ENCODE measurements around the gene C16orf96.

The C16orf96 gene

DNA sequence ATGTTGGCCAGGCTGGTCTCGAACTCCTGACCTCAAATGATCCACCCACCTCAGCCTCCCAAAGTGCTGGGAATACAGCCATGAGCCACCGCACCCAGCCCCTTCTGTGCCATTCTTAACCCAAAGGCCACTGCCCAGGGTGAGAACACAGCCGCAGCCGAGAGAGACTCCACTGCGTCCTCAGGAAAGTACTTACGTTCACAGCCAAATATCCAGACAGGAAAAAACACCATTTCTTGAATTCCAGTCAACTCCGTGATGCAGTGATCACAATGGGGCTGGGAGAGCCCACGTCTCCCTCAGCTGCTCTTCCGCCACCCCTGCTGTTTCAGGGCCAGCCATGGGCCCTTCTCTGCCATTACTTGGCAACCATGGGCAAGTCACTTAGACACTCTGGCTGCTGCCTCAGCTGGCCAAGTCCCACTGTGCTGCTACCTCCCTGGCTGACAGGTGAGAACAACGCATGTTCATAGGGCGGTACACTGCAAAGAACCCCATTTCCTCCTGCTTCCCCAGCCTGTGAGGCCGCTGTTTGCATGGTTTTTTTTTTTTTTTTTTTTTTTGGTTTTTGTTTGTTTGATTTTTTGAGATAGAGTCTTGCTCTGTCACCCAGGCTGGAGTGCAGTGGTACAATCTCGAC, 21.9 kb upstream of the C16orf96 start:
- TF ChIP-seq GATA3 (IDR thresholded peaks at IDR 0.05; ENCODE audit: low read depth, low read length) (no peak), GATA2 (IDR thresholded peaks at IDR 0.05; ENCODE audit: low read depth, low read length) (no peak)

DNA sequence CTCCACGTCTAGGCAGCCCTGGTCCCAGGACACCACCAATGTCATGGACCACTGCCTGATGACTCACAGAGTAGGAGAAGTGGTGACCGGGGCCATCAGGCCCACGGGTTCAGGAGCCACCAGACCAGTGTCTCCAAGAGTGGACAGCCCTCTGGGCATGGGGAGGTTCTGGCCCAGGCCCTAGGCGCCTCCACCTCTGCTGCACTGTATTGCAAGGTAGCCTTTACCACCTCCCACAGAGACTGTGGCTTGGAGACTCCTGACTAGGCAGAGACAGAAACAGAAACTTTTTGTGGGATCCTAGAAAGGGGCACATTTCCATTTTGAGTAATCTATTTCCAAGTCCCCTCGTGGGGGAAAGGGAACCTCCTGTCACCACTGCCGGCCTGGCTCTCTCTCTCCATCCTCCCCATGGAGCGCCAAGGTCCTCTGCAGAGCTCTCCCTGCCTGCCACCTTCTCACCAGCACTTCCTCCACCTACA, 20.5 kb upstream of the C16orf96 start:
- no peak for TF ChIP-seq GATA3 (IDR thresholded peaks at IDR 0.05; ENCODE audit: low read depth, low read length)
- no peak for TF ChIP-seq GATA2 (IDR thresholded peaks at IDR 0.05; ENCODE audit: low read depth, low read length)

DNA sequence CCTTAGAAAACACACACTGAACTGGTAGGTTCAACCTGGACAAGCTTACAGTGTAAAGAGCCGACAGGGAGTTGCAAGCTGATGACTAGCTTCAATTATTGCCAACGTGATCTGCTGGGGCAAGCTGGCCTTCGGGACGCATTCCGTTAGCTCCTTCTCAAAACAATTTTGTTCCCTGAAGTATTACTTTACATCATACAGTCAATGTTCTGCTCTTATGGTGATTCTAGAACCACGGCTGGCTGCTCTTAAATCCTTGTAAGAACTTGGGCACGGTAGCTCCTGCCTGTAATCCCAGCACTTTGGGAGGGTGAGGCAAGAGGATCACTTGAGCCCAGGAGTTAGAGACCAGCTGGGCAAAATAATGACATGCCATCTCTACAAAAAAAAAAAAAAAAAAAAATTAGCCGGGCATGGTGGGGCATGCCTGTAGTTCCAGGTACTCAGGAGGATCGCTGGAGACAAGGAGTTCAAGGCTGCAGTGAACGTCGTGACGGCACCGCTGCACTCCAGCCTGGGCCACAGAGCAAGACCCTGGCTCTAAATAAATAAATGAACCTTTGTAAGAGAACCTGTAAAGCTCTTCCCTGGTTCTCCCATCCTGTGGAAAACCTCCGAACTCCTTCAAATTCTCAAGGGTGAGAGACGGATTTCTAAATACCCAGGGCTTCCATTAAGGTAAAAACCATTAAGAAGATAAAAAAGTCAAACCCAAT, 19.6 kb upstream of the C16orf96 start:
- TF ChIP-seq GATA3 (IDR thresholded peaks at IDR 0.05; ENCODE audit: low read depth, low read length), result no peak
- no peak for TF ChIP-seq GATA2 (IDR thresholded peaks at IDR 0.05; ENCODE audit: low read depth, low read length)

DNA sequence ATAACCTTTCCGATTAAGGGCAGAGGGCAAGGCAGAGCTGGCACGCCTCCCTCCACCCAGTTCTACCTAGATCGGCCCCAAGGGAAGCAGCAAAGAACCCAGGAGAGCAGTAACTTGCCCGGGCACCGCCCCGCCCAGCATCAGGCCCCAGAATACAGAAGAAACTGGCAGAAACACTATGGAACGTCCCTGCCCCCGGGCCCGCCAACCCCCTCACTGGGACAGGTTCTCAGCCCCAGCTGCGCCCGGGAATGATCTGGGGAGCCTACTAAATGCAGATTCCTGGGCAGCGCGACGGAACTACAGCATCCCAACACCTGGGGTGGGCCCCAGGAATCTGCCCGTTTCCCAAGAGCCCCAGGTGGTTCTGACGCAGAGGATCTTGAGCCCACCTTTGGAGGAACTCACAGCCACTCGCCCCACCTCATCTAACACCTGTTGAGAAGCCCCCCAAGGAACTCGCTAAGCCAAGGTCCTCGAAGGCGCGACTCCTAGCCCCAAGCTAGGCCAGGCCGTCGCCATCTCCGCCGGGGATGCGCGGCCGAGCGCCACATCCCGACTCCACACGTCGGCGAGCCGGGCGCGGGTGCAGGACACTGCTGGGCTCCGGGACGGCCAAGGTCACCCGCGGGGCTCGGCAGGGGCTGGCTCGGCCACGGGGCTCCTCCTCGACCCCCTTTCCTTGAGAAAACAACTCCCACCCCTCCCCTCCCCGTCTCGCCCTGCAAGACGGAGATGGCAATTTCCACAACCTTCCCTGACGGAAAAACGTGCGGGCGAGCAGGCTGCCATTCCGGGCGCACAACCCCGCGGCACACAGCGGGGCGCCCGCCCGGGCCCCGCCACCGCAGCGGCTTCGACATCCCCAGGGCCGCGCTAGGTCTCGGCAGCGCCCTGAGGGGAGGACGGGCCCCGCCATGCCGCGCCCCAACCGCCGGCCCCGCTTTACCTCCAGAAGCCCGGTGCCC, 18.5 kb upstream of the C16orf96 start:
- TF ChIP-seq GATA3 (IDR thresholded peaks at IDR 0.05; ENCODE audit: low read depth, low read length), result no peak
- no peak for TF ChIP-seq GATA2 (IDR thresholded peaks at IDR 0.05; ENCODE audit: low read depth, low read length)

DNA sequence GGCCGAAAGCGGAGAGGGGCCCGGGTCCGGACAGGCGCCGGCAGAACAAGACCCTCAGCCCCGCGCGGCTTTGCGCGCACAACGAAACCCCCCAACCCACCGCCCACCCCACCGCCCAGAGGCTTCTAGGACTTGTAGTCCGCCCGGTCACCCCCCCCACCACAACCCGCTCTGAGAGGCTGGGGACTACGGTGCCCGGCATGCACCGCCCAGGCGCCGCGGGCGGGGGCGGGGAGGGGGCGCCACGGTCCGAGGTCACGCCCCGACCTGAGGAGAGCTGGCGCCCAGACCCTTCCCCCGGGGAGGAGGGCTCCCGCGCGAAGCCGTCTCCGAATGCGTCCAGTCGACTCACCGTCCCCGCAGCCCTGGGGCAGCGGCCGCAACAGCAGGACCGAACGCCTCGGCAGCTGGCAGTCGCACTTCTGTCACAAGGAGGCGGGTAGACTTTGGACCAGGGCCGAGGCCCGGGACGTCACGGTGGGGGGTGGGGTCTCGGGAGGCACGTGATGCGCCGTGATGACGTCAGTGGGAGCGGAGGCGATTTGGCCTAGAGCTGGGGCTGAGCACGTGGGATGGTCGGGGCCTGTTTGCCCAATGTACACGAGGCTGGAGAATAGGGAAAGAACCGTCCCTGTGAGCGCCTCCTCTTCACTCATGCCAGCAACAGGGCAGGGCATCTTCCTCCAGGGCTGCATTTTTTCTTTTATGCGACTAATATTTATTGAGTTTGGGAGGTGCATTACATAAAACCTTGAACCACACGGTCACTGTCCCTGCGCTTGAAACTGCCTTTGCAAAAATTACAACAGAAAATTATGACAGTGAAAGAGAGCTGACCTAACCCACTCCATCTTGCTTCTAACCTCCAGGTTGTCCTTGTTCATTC, 17.5 kb upstream of the C16orf96 start, which contains the start of gene CDIP1:
Gene CDIP1, minus strand, starts transcription at position 424 of the 886 bp plus-strand sequence. CDS start 24,643 bp downstream, outside the sequence.
- TF ChIP-seq GATA2 (IDR thresholded peaks at IDR 0.05; ENCODE audit: low read depth, low read length) (no peak), GATA3 (IDR thresholded peaks at IDR 0.05; ENCODE audit: low read depth, low read length) (no peak)

DNA sequence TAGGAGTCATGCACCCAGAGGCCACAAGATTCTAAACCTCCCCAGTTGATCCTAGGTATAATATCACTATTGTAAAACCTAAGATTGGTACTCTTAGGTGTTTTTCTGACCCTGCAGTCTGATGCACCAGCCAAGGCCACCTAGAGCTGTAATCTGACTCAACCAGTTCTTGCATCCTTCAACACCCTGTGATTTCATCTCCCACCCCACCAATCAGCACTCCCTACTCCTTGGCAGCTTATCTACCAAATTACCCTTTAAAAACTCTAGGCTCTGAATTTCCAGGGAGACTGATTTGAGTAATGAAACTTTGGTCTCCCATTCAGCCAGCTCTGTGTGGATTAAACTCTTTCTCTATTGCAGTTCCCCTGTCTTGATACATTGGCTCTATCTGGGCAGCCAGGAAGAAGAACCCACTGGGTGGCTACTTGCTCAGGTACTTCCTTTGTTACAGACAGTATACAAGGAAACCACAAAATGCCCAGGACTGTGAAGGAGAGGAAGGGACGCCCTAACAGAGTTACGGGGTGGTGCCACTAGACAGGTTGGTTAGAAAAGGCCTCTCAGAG, 16.3 kb upstream of the C16orf96 start:
- TF ChIP-seq GATA3 (IDR thresholded peaks at IDR 0.05; ENCODE audit: low read depth, low read length) (no peak), GATA2 (IDR thresholded peaks at IDR 0.05; ENCODE audit: low read depth, low read length) (no peak)

DNA sequence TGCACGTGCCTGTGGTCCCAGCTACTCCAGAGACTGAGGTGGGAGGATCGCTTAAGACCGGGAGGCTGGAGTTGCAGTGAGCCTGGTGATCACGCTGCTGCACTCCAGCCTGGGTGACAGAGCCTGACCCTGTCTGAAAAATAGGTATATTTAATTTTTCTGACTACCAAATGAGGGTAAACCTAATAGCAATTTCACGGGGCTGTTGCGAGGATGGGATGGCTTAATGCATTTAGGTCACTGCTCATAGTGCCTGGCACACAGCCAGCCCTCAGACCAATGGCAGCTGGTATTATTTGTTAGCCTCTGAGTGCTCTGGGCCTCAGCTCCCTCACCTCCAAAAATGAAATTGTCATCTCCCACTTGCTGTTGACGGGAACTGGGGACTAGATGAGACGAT, 11.7 kb upstream of the C16orf96 start:
- TF ChIP-seq GATA2 (IDR thresholded peaks at IDR 0.05; ENCODE audit: low read depth, low read length) (no peak), GATA3 (IDR thresholded peaks at IDR 0.05; ENCODE audit: low read depth, low read length) (no peak)

DNA sequence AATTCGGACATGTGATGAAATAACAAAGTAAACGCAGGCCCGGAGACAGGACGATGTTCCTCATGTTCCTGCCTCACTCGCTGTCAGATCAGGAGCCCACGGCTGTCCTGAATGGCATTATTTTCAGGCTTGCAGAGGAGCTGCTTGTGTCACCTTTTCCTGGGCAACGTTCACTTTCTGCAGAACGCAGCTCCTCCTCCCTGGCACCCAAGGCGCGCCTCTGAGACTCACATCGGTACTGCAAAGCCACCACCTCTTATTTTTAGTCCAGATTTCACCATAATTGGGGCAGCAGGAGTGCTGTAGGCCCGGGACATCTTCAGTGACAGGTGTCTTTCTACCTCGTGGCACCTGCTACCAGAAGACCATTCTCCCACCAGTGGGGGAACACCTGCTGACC, 8.0 kb upstream of the C16orf96 start:
- no peak for TF ChIP-seq GATA3 (IDR thresholded peaks at IDR 0.05; ENCODE audit: low read depth, low read length)
- TF ChIP-seq GATA2 (IDR thresholded peaks at IDR 0.05; ENCODE audit: low read depth, low read length), result no peak

DNA sequence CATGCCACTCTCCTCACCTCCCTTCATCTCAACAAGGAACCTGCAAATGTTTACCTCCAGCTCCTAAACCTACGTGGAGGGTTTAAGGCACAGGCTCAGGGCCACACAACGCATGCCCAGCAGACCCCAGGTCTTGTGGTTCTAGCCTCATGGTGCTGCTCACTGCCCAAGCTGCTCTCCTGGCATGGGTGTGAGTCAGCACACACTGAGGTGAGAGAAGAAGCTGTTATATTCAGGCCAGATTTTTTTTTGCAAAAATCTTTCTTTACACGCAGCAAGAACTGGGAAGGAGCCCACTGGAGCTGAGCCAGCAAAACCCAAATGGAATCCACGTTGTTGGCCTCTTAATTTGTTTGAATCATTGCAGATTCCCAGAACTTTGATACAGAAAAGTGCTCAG, 5.5 kb upstream of the C16orf96 start:
- no peak for TF ChIP-seq GATA2 (IDR thresholded peaks at IDR 0.05; ENCODE audit: low read depth, low read length)
- TF ChIP-seq GATA3 (IDR thresholded peaks at IDR 0.05; ENCODE audit: low read depth, low read length), result no peak

DNA sequence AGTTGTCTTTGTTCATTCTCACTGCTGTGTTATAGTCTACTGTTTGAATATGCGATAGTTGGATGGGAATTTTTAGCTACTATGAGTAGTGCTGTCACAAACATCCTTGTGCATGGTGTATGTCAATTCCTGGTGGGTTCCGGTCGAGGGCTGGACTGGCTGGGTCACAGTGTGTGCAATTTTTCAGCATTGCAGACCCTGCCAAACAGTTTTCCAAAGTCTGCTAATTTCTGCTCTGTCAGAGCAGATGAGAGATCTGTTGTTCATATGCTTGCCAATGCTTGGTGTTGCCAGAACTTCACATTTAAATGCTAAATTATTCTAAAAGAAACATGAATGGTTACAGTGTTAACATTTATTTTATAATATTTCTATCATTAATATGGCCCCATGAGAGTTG, 3.6 kb upstream of the C16orf96 start:
- TF ChIP-seq GATA2 (IDR thresholded peaks at IDR 0.05; ENCODE audit: low read depth, low read length) (no peak), GATA3 (IDR thresholded peaks at IDR 0.05; ENCODE audit: low read depth, low read length) (no peak)

DNA sequence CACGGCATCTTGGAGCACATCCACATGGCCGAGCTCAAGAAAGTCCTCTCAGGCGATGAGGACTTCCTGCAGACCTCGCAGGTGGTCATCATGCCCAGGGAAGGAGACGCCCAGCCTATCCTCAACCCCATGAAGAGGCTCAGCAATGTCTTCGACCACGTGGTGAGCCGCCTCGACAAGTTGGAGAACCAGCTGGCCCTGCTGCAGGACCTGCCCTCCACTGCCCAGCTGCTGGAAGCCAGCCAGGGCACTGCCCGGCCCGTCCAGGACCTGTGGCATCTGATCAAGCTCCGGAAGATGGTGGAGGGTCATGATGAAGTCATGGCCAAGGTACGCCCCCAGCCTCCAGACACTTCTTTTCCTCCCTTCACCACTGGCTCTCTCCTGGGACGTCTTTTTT, 440 bp downstream of the C16orf96 start:
- TF ChIP-seq GATA3 (IDR thresholded peaks at IDR 0.05; ENCODE audit: low read depth, low read length) (no peak), GATA2 (IDR thresholded peaks at IDR 0.05; ENCODE audit: low read depth, low read length) (no peak)

DNA sequence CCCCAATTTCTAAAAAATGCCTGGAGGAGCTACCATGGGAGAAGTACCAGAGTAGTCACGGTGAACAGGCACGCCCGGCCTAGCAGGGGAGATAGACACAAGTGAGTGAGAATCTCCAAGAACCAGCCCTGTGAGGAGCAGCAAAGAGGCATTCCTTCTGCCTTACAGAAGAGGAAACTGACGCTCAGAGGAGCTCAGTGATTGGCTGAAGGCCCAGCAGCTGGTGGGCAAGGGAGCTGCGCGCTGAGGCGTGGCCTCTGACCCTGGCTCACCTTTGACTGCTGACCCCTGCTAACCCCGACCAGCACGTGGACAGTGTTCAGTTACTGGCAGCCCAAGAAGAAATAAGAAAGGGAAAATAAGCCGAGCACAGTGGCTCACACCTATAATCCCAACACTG, 1.8 kb downstream of the C16orf96 start:
- TF ChIP-seq GATA3 (IDR thresholded peaks at IDR 0.05; ENCODE audit: low read depth, low read length) (no peak), GATA2 (IDR thresholded peaks at IDR 0.05; ENCODE audit: low read depth, low read length) (no peak)

DNA sequence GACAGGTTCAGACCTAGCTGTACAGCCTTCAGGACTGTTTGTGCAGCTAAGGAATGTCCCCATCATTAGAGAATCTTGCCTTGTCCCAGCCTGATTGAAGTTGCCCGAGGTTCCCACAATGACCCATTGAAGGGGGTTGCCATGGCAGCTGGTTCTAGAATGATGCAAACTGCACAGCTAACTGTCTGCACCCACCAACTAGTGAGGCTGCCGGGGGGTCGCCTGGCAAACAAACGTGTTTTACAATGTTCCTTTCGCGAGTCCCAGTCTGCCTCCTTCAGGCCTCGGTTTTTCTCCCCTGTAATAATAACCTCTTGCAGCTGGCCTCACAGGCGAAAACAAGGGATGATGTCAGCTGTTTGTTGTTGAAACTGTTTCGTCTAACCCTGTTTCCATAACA, 5.5 kb downstream of the C16orf96 start:
- TF ChIP-seq GATA2 (IDR thresholded peaks at IDR 0.05; ENCODE audit: low read depth, low read length) (no peak), GATA3 (IDR thresholded peaks at IDR 0.05; ENCODE audit: low read depth, low read length) (no peak)
